ENCODE results near the gene TNPO3.
A peak's percentile ranks its signal among the peaks of the same experiment; 100 is the strongest.
"Not testable (repeated sequence)": the region's sequence is repeated elsewhere in the genome, so short reads cannot be mapped to it uniquely, and the experiment has no call there.

TNPO3 gene

GRCh38 chr7:128914566-128915151 is 140.3 kb downstream of the TNPO3 start:
- DNase-seq (ENCODE audit: extremely low spot score), result peak; percentile 80
- ChIA-PET POLR2A (interaction anchor here (0.6 kb wide), 1 partner anchor 25 kb away, joined by 3 read pairs; no protein-coding TSS in a partner anchor), CTCF (interaction anchor here (0.8 to 1.5 kb wide), 9 partner anchors 11 to 488 kb away, joined by 3 to 7 read pairs (median 4); partner anchors contain the start of gene IRF5)
- no peak for TF ChIP-seq CTCF (IDR thresholded peaks at IDR 0.05; ENCODE audit: control extremely low read depth, extremely low read depth, low read depth, missing control alignments)

DNA sequence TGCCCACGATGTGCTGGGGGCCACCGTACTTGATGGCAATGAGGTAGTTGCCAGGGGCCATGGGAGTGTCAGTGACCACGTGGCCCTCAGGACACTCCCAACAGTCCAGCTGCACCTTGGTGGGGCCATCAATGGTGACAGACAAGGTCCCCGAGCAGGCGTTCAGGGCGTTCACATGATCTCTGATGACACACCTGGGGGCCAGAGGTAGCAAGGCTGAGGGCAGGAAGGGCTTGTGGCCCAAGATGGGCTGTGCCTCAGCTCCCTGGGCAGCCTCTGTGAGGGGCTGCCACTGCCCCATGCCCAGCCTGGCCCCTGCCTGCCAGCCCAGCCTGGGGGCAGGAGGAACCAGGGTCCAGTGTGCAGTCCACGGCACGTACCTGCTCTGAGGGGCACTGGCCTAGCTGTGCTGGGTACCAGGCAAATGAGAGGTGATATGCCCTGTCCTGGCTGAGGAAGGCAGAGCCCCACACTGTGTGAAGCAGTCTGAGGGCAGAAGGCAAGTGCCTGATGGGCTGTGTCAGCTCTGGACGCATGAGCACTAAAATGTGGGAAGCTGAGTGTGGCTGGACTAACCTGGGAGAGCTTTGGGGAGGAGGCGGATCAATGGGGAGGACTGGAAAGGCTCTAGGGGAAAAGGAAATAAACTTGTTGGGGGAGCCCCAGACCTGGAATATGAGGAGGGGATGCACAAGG is 140.9 kb downstream of the TNPO3 start:
- no peak for TF ChIP-seq CTCF (IDR thresholded peaks at IDR 0.05; ENCODE audit: control extremely low read depth, extremely low read depth, low read depth, missing control alignments)
- CTCF ChIA-PET, result interaction anchor here (1.1 to 1.5 kb wide), 8 partner anchors 10 to 487 kb away, joined by 3 to 7 read pairs (median 4); no protein-coding TSS in a partner anchor
- POLR2A ChIA-PET, result interaction anchor here (0.6 kb wide), 1 partner anchor 25 kb away, joined by 3 read pairs; no protein-coding TSS in a partner anchor
- DNase-seq (ENCODE audit: extremely low spot score), result no peak

DNA sequence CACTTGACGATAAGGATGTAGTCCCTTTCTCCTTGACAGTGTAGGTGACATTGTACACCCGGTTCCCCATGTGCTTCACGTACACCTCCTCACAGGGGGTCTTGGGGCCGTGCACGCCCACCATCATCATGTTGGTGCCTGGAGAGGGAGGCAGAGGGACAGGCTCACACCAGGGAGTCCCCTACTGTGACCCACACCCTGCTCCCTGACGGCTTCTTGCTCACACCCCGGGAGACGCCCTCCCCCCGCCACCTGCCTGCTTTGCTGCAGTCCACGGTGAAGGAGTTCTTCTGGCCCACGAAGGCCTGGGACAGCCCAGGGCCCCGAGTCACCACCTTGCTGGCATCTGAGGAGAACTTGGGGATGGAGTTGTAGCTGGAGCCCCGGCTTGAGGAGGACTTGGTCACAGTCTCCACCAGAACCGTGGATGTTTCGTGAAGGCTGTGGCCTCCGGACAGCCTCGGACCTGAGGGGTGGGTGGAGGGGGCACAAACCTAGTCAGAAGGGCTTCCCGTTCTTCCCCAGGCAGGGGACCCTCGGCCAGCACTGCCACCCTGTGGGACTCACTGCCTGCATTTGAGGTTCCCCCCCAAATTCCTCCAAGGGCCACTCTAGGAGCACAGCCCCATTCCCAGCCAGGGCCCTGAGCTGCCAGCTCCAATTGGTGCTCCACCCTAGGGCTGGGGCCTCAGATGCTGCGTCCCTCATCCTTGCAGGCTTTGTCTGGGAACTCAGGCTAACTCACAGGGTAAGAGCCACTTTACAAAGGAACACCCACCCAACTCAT is 142.0 kb downstream of the TNPO3 start:
- DNase-seq (ENCODE audit: extremely low spot score); CTCF ChIA-PET; POLR2A ChIA-PET: not testable (repeated sequence)

- TF ChIP-seq CTCF (IDR thresholded peaks at IDR 0.05; ENCODE audit: control extremely low read depth, extremely low read depth, low read depth, missing control alignments), result no peak
- no peak for DNase-seq (ENCODE audit: extremely low spot score)
- POLR2A ChIA-PET, result no interaction called here
- CTCF ChIA-PET, result interaction anchor here (1.4 to 1.9 kb wide), 3 partner anchors 10 to 179 kb away, joined by 4 to 9 read pairs (median 6); no protein-coding TSS in a partner anchor
Observed at GRCh38 chr7:128912281-128912680, 142.6 kb downstream of the TNPO3 start.

DNA sequence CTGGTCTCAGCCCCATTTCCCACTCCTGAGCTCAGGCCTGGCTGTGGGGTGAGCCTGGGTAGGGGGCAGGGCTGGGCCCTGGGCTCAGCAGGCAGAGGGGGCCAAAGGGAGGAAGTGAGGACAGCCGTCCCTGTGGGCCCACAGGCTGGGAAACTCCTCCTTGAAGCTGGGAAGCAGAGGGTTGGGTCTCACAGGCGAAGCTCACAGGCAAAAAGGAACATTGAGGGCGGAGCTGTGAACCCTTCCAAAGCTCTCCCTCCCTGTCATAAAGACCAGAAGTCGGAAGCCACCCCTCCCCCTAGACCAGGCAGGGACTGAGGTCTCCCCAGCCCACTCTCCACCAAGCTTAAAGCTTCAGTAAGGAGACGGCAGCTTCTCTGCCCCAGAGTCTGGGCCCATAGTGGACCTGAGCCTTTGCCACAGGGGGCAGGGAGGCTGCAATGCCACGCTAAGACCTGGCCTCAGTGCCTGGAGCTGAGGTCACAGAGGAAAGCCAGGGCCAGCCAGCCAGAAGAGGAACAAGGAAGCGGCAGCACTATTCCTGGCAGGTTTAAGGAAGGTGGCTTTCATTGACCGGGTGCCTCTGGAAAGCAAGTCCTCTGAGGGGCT is 143.4 kb downstream of the TNPO3 start:
- DNase-seq (ENCODE audit: extremely low spot score), result no peak
- CTCF ChIA-PET, result interaction anchor here (0.8 to 2.0 kb wide), 7 partner anchors 9 to 302 kb away, joined by 3 to 9 read pairs (median 4); no protein-coding TSS in a partner anchor
- POLR2A ChIA-PET, result interaction anchor here (0.5 kb wide), 1 partner anchor 124 kb away, joined by 3 read pairs; no protein-coding TSS in a partner anchor
- no peak for TF ChIP-seq CTCF (IDR thresholded peaks at IDR 0.05; ENCODE audit: control extremely low read depth, extremely low read depth, low read depth, missing control alignments)

GRCh38 chr7:128910569-128910945 is 144.4 kb downstream of the TNPO3 start, which contains the start of gene KCP:
TSS of gene KCP (minus strand) at chr7:128910709. CDS start at chr7:128910676, 33 bp downstream.
- no peak for DNase-seq (ENCODE audit: extremely low spot score)
- no peak for TF ChIP-seq CTCF (IDR thresholded peaks at IDR 0.05; ENCODE audit: control extremely low read depth, extremely low read depth, low read depth, missing control alignments)
- CTCF ChIA-PET, result interaction anchor here (1.0 to 2.0 kb wide), 5 partner anchors 10 to 300 kb away, joined by 3 to 9 read pairs (median 3); no protein-coding TSS in a partner anchor
- POLR2A ChIA-PET, result interaction anchor here (1.2 kb wide), 1 partner anchor 26 kb away, joined by 3 read pairs; no protein-coding TSS in a partner anchor
